ENCODE measurements around the gene TGOLN2.

DNA sequence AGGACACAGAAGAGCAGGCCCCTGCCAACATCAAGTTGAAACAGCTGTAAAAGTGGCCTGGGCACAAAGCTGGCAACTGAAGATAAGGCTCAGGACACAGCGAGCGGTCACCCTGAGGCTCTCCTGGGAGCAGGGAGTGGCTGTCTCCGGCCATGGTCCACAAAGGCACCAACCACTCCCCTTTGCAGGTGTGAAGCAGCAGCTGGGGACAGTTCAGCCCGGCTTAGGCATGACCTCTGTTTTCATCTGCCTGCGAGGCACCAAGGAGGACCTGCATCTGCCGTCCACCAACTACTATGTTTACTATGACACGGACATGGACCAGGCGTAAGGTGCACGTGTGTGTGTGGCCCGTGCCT lies 12.9 kb downstream of the TGOLN2 start:
- TF ChIP-seq POLR2AphosphoS5 (IDR thresholded peaks at IDR 0.05; ENCODE audit: insufficient read depth, low read depth, low read length) (peak; percentile 11), GATA2 (IDR thresholded peaks at IDR 0.05; ENCODE audit: insufficient read depth, insufficient read length, low read depth, low read length) (no peak), JUN (IDR thresholded peaks at IDR 0.05; ENCODE audit: borderline replicate concordance, insufficient read depth, insufficient read length, low read depth) (no peak)
- TF ChIP-seq, protein P1, sequence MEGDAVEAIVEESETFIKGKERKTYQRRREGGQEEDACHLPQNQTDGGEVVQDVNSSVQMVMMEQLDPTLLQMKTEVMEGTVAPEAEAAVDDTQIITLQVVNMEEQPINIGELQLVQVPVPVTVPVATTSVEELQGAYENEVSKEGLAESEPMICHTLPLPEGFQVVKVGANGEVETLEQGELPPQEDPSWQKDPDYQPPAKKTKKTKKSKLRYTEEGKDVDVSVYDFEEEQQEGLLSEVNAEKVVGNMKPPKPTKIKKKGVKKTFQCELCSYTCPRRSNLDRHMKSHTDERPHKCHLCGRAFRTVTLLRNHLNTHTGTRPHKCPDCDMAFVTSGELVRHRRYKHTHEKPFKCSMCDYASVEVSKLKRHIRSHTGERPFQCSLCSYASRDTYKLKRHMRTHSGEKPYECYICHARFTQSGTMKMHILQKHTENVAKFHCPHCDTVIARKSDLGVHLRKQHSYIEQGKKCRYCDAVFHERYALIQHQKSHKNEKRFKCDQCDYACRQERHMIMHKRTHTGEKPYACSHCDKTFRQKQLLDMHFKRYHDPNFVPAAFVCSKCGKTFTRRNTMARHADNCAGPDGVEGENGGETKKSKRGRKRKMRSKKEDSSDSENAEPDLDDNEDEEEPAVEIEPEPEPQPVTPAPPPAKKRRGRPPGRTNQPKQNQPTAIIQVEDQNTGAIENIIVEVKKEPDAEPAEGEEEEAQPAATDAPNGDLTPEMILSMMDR (IDR thresholded peaks at IDR 0.05; ENCODE audit: extremely low read depth in 1 of 2, insufficient read depth in 1 of 2, low read depth in 1 of 2, low read length in 2 of 2), result no peak

Measured in endothelial cell of umbilical vein (primary cell).